Upper lobe of left lung (tissue), 6 donors: ENCODE measurements around the gene TTC22. TPM values are rescaled to one million over a fixed set of nuclear protein-coding genes. Genes with fewer than 3 reads are reported as not detected.

Experiments used
- ATAC-seq, 2 donors: fragments of 200-7000 bp; cut with Tn5 transposase; one replicate each; pipeline ENCODE4 v1.9.1; 2022; ENCODE audit warnings: mild to moderate bottlenecking in 2 of 2, moderate library complexity in 2 of 2; ENCODE audit not compliant: low FRiP score in 2 of 2
- DNase-seq, 2 donors: peaks; one replicate each; pipeline ENCODE4 v3.0.0-alpha.2; 2019 to 2020
- H3K27ac ChIP-seq, 4 donors: fragments of 200-600 bp; sonication (generic); one replicate each; pipeline ENCODE4 v1.5.1; 2016 to 2019
- H3K27me3 ChIP-seq, 4 donors: fragments of 200-600 bp; sonication (generic); one replicate each; pipeline ENCODE4 v1.5.1; 2017 to 2019
- H3K36me3 ChIP-seq, 4 donors: fragments of 200-600 bp; sonication (generic); one replicate each; pipeline ENCODE4 v1.5.1; 2016 to 2019
- H3K4me1 ChIP-seq, 4 donors: fragments of 200-600 bp; sonication (generic); one replicate each; pipeline ENCODE4 v1.5.1; 2018 to 2019
- H3K4me3 ChIP-seq, 4 donors: fragments of 200-600 bp; sonication (generic); one replicate each; pipeline ENCODE4 v1.5.1; 2017 to 2019; ENCODE audit warnings: mild to moderate bottlenecking in 2 of 4, moderate library complexity in 1 of 4
- H3K9me3 ChIP-seq, 4 donors: fragments of 200-600 bp; sonication (generic); one replicate each; pipeline ENCODE4 v1.5.1; 2018 to 2019
- CTCF ChIP-seq, 6 experiments: fragments of 450-650 bp in 4 of 6; fragments of 200-600 bp in 2 of 6; sonication (generic) in 2 of 6; IDR thresholded peaks; one replicate each; pipeline ENCODE4 v1.5.1; 2016 to 2019; ENCODE audit warnings: antibody characterized with exemption in 6 of 6
- EP300 ChIP-seq, 4 donors: sonication (generic); formaldehyde crosslinking; IDR thresholded peaks; one replicate each; pipeline ENCODE4 v1.5.1; 2017; ENCODE audit warnings: antibody characterized with exemption in 4 of 4, control low read depth in 2 of 4
- POLR2A ChIP-seq, 4 donors: fragments of 450-650 bp; IDR thresholded peaks; one replicate each; pipeline ENCODE4 v1.5.1; 2016 to 2017; ENCODE audit warnings: antibody characterized with exemption in 4 of 4, mild to moderate bottlenecking in 2 of 4
- POLR2AphosphoS5 ChIP-seq, 2 donors: sonication (generic); formaldehyde crosslinking; IDR thresholded peaks; one replicate each; pipeline ENCODE4 v1.5.1; 2017; ENCODE audit warnings: antibody characterized with exemption in 2 of 2
- WGBS, 2 donors: methylation state at CpG; one replicate each; pipeline ENCODE4 v1.1.5; 2017 to 2018; 5-methylcytosine and 5-hydroxymethylcytosine counted together
- total RNA-seq, 6 donors: library from RNA; depleted of rRNA in 4 of 6; stranded (reverse); fragments of >200 nt in 4 of 6; gene quantifications; one replicate each; pipeline versions ENCODE4 v1.1.0 to v1.2.1, GENCODE V29; 2016 to 2021
- donor health status: DM: no; HTN: no; CAD: no; lungs with moderate emphysema.
- donor health status: DM: no; HTN: yes; CAD: no; lungs with severe emphysema.

The TTC22 gene
- total RNA-seq, 6 donors from 2014 or later = 6.9 to 15.7 (median 12.1) TPM

DNA sequence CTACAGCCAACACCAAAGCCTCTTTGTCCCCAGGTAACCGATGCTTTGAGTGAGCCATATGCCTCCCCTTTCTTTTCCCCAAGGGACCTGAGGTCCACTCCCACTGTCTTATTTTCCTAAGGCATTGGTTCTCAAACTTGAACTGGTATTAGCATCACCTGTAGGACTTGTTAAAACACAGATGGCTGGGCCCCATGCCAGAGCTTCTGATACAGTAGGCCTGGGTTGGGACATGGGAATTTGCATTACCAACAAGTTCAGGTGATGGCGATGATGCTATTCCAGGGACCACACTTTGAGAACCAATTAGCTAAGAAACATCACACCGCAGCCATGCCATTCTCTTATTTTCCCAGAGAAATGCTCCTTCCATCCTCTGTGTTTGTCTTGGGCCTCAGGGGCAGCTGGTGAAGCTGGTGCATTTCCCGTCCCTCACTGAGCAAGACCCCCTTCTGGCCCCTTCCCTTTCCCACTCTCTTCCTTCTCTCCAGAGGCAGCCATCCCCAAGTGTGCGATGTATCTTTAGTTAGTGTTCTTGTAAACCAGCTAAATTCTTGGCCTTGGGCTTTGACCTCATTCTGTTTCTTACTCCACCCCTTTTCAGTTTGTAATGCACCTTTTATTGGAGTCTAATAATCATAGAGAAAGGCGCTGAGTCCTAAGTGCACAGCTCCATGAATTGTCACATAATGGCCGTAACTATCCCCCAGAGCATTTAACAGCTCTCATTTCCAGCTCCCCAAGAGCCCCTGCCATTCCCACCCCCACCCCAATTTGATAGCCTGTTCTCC is 14.2 kb upstream of the TTC22 start:
- no peaks in the 10 kb centered on the region for H3K27me3 ChIP-seq
- no peak overlapping the region for H3K4me3 ChIP-seq
- no peaks in the 10 kb centered on the region for H3K36me3 ChIP-seq
- DNase-seq (no peak), ATAC-seq (no peak)
- H3K4me1 ChIP-seq = no peaks in the 10 kb centered on the region
- no peaks in the 10 kb centered on the region for H3K9me3 ChIP-seq
- H3K27ac ChIP-seq = no peak overlapping the region
- TF ChIP-seq CTCF (IDR thresholded peaks at IDR 0.05) (no peak), POLR2AphosphoS5 (IDR thresholded peaks at IDR 0.05) (no peak), POLR2A (IDR thresholded peaks at IDR 0.05) (no peak), EP300 (IDR thresholded peaks at IDR 0.05) (no peak)
- 91 to 95% methylated on average over 7 of the region's 7 CpGs for WGBS, 2 donors

- ATAC-seq (no peak), DNase-seq (no peak)
- H3K9me3 ChIP-seq = no peaks in the 10 kb centered on the region
- no peaks in the 10 kb centered on the region for H3K27me3 ChIP-seq
- no peak for TF ChIP-seq POLR2A (IDR thresholded peaks at IDR 0.05)
- no peak for TF ChIP-seq CTCF (IDR thresholded peaks at IDR 0.05)
- no peak for TF ChIP-seq EP300 (IDR thresholded peaks at IDR 0.05)
- no peak for TF ChIP-seq POLR2AphosphoS5 (IDR thresholded peaks at IDR 0.05)
- no peak overlapping the region for H3K27ac ChIP-seq
- no peaks in the 10 kb centered on the region for H3K36me3 ChIP-seq
- H3K4me3 ChIP-seq = no peak overlapping the region
- H3K4me1 ChIP-seq = no peaks in the 10 kb centered on the region
- 88 to 93% methylated on average over 5 of the region's 5 CpGs for WGBS, 2 donors
These were observed 13.4 kb upstream of the TTC22 start for GRCh38 chr1:54814571-54814970.

GRCh38 chr1:54814126-54814498 is 13.0 kb upstream of the TTC22 start:
- H3K9me3 ChIP-seq = no peaks in the 10 kb centered on the region
- H3K27me3 ChIP-seq = no peaks in the 10 kb centered on the region
- TF ChIP-seq EP300 (IDR thresholded peaks at IDR 0.05) = no peak
- H3K27ac ChIP-seq = no peak overlapping the region
- WGBS, 2 donors = 59 to 81% methylated on average over 5 to 10 of the region's 10 CpGs
- DNase-seq (no peak), ATAC-seq (no peak)
- H3K36me3 ChIP-seq = no peaks in the 10 kb centered on the region
- H3K4me1 ChIP-seq = no peaks in the 10 kb centered on the region
- H3K4me3 ChIP-seq = no peak overlapping the region

DNA sequence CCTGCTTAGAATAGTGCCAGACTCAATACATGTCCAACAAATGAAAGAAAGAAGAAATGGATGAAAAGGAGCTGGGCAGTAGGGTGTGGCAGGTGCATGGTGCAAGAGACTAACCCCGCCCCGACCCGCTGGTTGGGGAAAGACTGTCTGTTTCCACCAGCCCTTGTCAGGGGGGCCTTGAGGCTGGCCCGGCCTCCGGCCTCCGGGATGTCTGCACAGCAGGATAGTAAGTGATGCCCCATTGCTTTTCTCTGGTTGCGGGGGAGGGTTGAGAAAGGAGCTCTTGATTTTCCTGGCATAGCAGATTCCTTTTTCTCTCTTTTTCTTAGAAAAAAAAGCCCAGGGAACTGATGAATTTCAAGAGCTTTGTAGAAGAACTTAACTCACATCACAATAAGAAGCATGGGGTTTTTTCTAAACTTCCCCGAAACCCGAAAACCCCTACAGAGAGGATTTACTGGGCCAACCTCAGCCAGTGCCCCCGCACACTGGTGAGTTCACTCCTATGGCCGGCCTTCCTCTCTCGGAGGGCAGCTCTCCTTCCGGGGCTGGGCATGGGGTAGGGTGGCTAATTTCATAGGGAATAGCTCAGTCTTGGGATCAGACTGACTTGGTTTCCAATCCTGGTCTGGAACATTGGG is 12.5 kb upstream of the TTC22 start:
- Histone ChIP-seq H3K4me1 (no peaks in the 10 kb centered on the region), H3K36me3 (no peaks in the 10 kb centered on the region), H3K9me3 (no peaks in the 10 kb centered on the region), H3K27ac (no peak overlapping the region), H3K4me3 (no peak overlapping the region), H3K27me3 (no peaks in the 10 kb centered on the region)
- WGBS, 2 donors = 65 to 72% methylated on average over 12 to 13 of the region's 13 CpGs
- DNase-seq = no peak
- ATAC-seq = no peak
- no peak for TF ChIP-seq POLR2AphosphoS5 (IDR thresholded peaks at IDR 0.05)
- no peak for TF ChIP-seq POLR2A (IDR thresholded peaks at IDR 0.05)

DNA sequence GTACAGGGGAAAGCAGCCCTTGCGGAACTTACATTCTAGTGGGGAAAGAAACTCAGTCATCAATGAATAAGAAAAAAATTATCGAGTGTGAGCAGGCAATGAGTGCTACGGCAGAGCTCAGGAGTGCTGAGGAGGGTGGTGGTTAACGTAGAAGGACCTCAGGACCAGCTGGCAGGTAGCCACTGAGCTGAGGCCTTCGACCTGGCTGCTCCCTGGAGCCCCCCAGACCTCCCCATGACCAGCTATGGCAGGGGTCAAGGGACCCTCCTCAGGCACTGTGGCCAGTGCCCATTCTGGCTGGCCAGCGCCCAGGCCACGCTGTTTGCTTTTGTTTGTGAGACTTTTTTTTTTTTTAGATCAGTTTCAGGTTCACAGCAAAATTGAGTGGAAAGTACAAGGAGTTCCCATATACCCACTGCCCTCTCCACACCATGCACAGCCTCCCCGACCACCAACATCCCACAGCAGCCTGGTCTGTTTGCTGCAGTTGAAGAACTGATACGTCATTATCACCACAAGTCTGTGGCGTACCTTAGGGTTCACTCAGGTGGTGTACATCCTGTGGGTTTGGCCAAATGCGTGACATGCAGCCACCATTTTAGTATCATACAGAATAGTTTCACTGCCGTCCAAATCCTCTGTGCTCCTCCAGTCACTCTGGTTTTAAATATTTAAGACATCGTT is 11.8 kb upstream of the TTC22 start:
- Histone ChIP-seq H3K27me3 (no peaks in the 10 kb centered on the region), H3K4me3 (no peak overlapping the region), H3K4me1 (no peaks in the 10 kb centered on the region), H3K9me3 (no peaks in the 10 kb centered on the region), H3K36me3 (no peaks in the 10 kb centered on the region), H3K27ac (no peak overlapping the region)
- 76 to 81% methylated on average over 13 of the region's 13 CpGs for WGBS, 2 donors
- ATAC-seq (no peak), DNase-seq (no peak)
- TF ChIP-seq POLR2AphosphoS5 (IDR thresholded peaks at IDR 0.05) (no peak), CTCF (IDR thresholded peaks at IDR 0.05) (no peak), EP300 (IDR thresholded peaks at IDR 0.05) (no peak), POLR2A (IDR thresholded peaks at IDR 0.05) (no peak)
